GM12891 (cell line): ENCODE measurements around the gene SHISA5.
"Not testable (repeated sequence)": the region's sequence is repeated elsewhere in the genome, so short reads cannot be mapped to it uniquely, and the experiment has no call there.

ENCODE experiments used
- PAX5 ChIP-seq: IDR thresholded peaks from 2 replicates; pipeline ENCODE4 v1.6.1; 2011; ENCODE audit warnings: low read length, moderate library complexity, mild to moderate bottlenecking; ENCODE audit not compliant: insufficient read depth, severe bottlenecking
- POLR2A ChIP-seq: IDR thresholded peaks from 2 replicates; pipeline ENCODE4 v1.6.1; 2011; ENCODE audit warnings: low read depth, low read length, control low read depth
- POLR2AphosphoS5 ChIP-seq: IDR thresholded peaks from 2 replicates; pipeline ENCODE4 v1.6.1; 2011; ENCODE audit warnings: low read depth, low read length, control low read depth
- POU2F2 ChIP-seq: IDR thresholded peaks from 2 replicates; pipeline ENCODE4 v1.6.1; 2011; ENCODE audit warnings: low read depth, mild to moderate bottlenecking, control low read depth, low read length, moderate library complexity
- SPI1 ChIP-seq: IDR thresholded peaks from 2 replicates; pipeline ENCODE4 v1.6.1; 2011; ENCODE audit warnings: low read depth, low read length, control low read depth
- TAF1 ChIP-seq: IDR thresholded peaks from 2 replicates; pipeline ENCODE4 v1.6.1; 2011; ENCODE audit warnings: low read depth, low read length, control low read depth

GRCh38 chr3:48530701-48531100, 26.7 kb upstream of the SHISA5 start:
- not testable (repeated sequence) for TF ChIP-seq POLR2AphosphoS5, POLR2A, TAF1, SPI1, POU2F2, PAX5
